Keratinocyte (primary cell): ENCODE measurements around the gene EPAS1. TPM values are rescaled to one million over a fixed set of nuclear protein-coding genes. Genes with fewer than 3 reads are reported as not detected.

Source experiments
- DNase-seq: peaks from one replicate; pipeline ENCODE4 v3.0.0-alpha.2; 2011; ENCODE audit warnings: low read depth, missing footprints, low spot score
- FAIRE-seq: peaks from 2 replicates; lab custom pipeline; 2011; peaks lifted over from hg19 to GRCh38; lab: Jason Lieb, UNC
- H2AFZ ChIP-seq: 2 replicates; pipeline ENCODE4 v1.6.0; 2012; ENCODE audit warnings: low read length, control low read depth, inconsistent platforms; ENCODE audit not compliant: control insufficient read depth
- H3K27ac ChIP-seq: 2 replicates; pipeline ENCODE4 v1.5.1; 2011; ENCODE audit warnings: low read length; ENCODE audit not compliant: control insufficient read depth, insufficient read depth
- H3K27me3 ChIP-seq: 3 replicates; pipeline ENCODE4 v1.6.0; 2011; ENCODE audit warnings: low read length; ENCODE audit not compliant: control insufficient read depth, insufficient read depth; ENCODE audit errors: extremely low read depth
- H3K36me3 ChIP-seq, 2 experiments: 2 replicates in 1 of 2; 3 replicates in 1 of 2; pipeline ENCODE4 v1.5.1; 2011; ENCODE audit warnings: low read length in 2 of 2, mild to moderate bottlenecking in 1 of 2; ENCODE audit not compliant: control insufficient read depth in 2 of 2, insufficient read depth in 2 of 2; ENCODE audit errors: extremely low read depth in 1 of 2
- H3K4me1 ChIP-seq: 3 replicates; pipeline ENCODE4 v1.5.1; 2011; ENCODE audit warnings: low read length; ENCODE audit not compliant: control insufficient read depth, insufficient read depth; ENCODE audit errors: extremely low read depth
- H3K4me2 ChIP-seq: 3 replicates; pipeline ENCODE4 v1.6.0; 2011; ENCODE audit warnings: low read depth, low read length; ENCODE audit not compliant: control insufficient read depth, insufficient read depth; ENCODE audit errors: extremely low read depth
- H3K4me3 ChIP-seq, 3 experiments: fragments of 200-600 bp in 1 of 3; sonication (generic) in 1 of 3; 2 replicates in 2 of 3; 3 replicates in 1 of 3; pipeline ENCODE4 v1.5.1; 2011 to 2016; ENCODE audit warnings: low read length in 3 of 3, mild to moderate bottlenecking in 3 of 3, control low read depth in 2 of 3, inconsistent platforms in 1 of 3, low read depth in 1 of 3, mixed read lengths in 1 of 3, mixed run types in 1 of 3, moderate library complexity in 1 of 3; ENCODE audit not compliant: control insufficient read depth in 2 of 3, insufficient read depth in 2 of 3; ENCODE audit errors: extremely low read depth in 1 of 3
- H3K79me2 ChIP-seq: 2 replicates; pipeline ENCODE4 v1.6.0; 2012; ENCODE audit warnings: low read length; ENCODE audit not compliant: control insufficient read depth, insufficient read depth
- H3K9ac ChIP-seq: 3 replicates; pipeline ENCODE4 v1.6.0; 2011; ENCODE audit warnings: low read length; ENCODE audit not compliant: control insufficient read depth, insufficient read depth; ENCODE audit errors: extremely low read depth
- H3K9me1 ChIP-seq: 3 replicates; pipeline ENCODE4 v1.6.0; 2011; ENCODE audit warnings: low read length; ENCODE audit not compliant: control insufficient read depth, insufficient read depth; ENCODE audit errors: extremely low read depth
- H3K9me3 ChIP-seq: 2 replicates; pipeline ENCODE4 v1.5.1; 2012; ENCODE audit warnings: low read depth, low read length; ENCODE audit not compliant: control insufficient read depth
- H4K20me1 ChIP-seq: 3 replicates; pipeline ENCODE4 v1.6.0; 2011; ENCODE audit warnings: low read length; ENCODE audit not compliant: control insufficient read depth, insufficient read depth; ENCODE audit errors: extremely low read depth
- CTCF ChIP-seq, 3 experiments: IDR thresholded peaks in 1 of 3; conservative IDR thresholded peaks in 1 of 3; optimal IDR thresholded peaks in 1 of 3; 2 replicates in 2 of 3; 3 replicates in 1 of 3; pipeline versions ENCODE3 to v1.5.1; 2011; ENCODE audit warnings: low read length in 3 of 3, mild to moderate bottlenecking in 3 of 3, moderate library complexity in 2 of 3, control low read depth in 1 of 3, inconsistent platforms in 1 of 3; ENCODE audit not compliant: insufficient read depth in 2 of 3; ENCODE audit errors: extremely low read depth in 1 of 3
- EZH2 ChIP-seq: IDR thresholded peaks from one replicate; pipeline ENCODE4 v1.6.1; 2012; ENCODE audit warnings: inconsistent platforms, mild to moderate bottlenecking, low read length, moderate library complexity
- dilution Hi-C: fragments of 300-500 bp; cut with MboI; formaldehyde crosslinking; loops from one replicate; pipeline ENCODE4 v1.7.0; 2020; ENCODE audit warnings: low sequenced_read_pairs; ENCODE audit not compliant: extremely low pct_ligation_motif_present
- polyA plus RNA-seq, 5 experiments: library from polyadenylated mRNA; depleted of rRNA in 3 of 5; stranded (reverse) in 3 of 5; stranded (forward) in 1 of 5; unstranded in 1 of 5; fragments of >200 nt; gene quantifications; 1 replicate in 1 of 5; 2 replicates in 3 of 5; 3 replicates in 1 of 5; pipeline versions ENCODE4 v1.2.1 to v1.2.3, GENCODE V29; 2011 to 2012; ENCODE audit warnings: missing spikeins in 2 of 5, low read depth in 1 of 5, low replicate concordance in 1 of 5

Gene EPAS1
- polyA plus RNA-seq, 1 donor (not counting 4 experiments of a cell fraction or from before 2014, with no cell fraction given) = 96.7 TPM

- FAIRE-seq = no peak
- DNase-seq = no peak
- H3K4me2 ChIP-seq = peak overlapping the region; percentile 80
- H3K4me1 ChIP-seq = peaks cover 22% of the 10 kb centered on the region
- no peaks in the 10 kb centered on the region for H3K36me3 ChIP-seq
- peak overlapping the region; percentile 93 to 95 (median 94) for H3K4me3 ChIP-seq
- no peaks in the 10 kb centered on the region for H3K9me1 ChIP-seq
- H3K27me3 ChIP-seq = no peaks in the 10 kb centered on the region
- H3K27ac ChIP-seq = peak overlapping the region; percentile 88
- peak overlapping the region; percentile 83 for H2AFZ ChIP-seq
- peaks cover 50% of the 10 kb centered on the region for H3K79me2 ChIP-seq
- H3K9ac ChIP-seq = peak overlapping the region; percentile 90
- dilution Hi-C loops = no loop called here
- no peaks in the 10 kb centered on the region for H3K9me3 ChIP-seq
- TF ChIP-seq EZH2 (no peak), CTCF (optimal IDR thresholded peaks at IDR 0.05 in 1 of 3, IDR thresholded peaks at IDR 0.05 in 1 of 3, conservative IDR thresholded peaks at IDR 0.05 in 1 of 3; ENCODE audit: extremely low read depth in 1 of 3, insufficient read depth in 2 of 3, low read length in 3 of 3) (peak in 1 of 3 experiments; percentile 57)
- H4K20me1 ChIP-seq = no peaks in the 10 kb centered on the region
These were observed 502 bp downstream of the EPAS1 start for GRCh38 chr2:46297546-46298271.

- Histone ChIP-seq H3K4me1 (peaks cover 22% of the 10 kb centered on the region), H2AFZ (peak overlapping the region; percentile 47), H3K9me1 (no peaks in the 10 kb centered on the region), H3K27ac (peak overlapping the region; percentile 88), H4K20me1 (no peaks in the 10 kb centered on the region), H3K4me2 (peak overlapping the region; percentile 80), H3K9ac (peak overlapping the region; percentile 90), H3K4me3 (peak overlapping the region; percentile 93 to 95 (median 94)), H3K9me3 (no peaks in the 10 kb centered on the region), H3K36me3 (no peaks in the 10 kb centered on the region), H3K79me2 (peaks cover 54% of the 10 kb centered on the region), H3K27me3 (no peaks in the 10 kb centered on the region)
- dilution Hi-C loops = no loop called here
- DNase-seq (no peak), FAIRE-seq (no peak)
- no peak for TF ChIP-seq EZH2
These were observed 990 bp downstream of the EPAS1 start for GRCh38 chr2:46298272-46298521.
